ENCODE data around the gene SRGAP3.
A peak's percentile ranks its signal among the peaks of the same experiment; 100 is the strongest.

Gene SRGAP3

DNA sequence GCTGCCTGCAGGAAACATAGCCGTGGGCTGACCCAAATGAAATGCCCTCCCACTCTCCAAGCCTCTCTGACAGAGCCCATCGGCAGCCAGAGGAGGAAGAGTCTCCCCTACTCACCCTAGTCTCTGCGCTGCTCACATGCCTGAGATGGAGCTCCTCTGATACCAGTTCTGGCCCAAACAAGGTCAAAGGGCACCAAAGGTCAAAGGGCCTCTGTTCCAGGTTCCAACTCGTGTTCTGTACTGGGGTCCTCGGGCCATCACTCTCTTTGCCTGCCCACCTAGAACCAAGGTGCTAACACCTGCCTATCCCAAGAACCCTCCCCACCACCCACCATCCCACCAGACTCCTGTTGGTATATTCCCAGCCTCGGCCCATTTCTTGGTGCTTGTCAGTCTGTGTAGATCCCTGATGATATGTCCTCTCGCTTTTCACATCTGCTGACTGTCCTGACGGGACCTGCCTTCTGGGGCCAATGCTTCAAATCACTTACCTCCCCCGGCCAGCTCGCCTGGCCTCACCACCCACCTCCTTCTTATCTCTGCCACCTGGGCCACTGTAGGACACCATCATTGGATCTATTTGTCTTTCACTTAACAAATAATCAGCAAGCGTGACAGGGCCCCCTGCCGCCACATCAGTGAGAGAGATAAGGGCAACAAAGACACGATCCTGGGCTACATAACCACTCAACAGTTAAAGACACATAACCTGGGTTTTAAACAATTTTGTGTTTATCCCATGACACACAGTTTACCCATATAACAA lies 90.4 kb downstream of the SRGAP3 start:
- H4K20me1 ChIP-seq (ENCODE audit: insufficient read depth): no peaks in the 10 kb centered on the region
- TF ChIP-seq, protein P1, sequence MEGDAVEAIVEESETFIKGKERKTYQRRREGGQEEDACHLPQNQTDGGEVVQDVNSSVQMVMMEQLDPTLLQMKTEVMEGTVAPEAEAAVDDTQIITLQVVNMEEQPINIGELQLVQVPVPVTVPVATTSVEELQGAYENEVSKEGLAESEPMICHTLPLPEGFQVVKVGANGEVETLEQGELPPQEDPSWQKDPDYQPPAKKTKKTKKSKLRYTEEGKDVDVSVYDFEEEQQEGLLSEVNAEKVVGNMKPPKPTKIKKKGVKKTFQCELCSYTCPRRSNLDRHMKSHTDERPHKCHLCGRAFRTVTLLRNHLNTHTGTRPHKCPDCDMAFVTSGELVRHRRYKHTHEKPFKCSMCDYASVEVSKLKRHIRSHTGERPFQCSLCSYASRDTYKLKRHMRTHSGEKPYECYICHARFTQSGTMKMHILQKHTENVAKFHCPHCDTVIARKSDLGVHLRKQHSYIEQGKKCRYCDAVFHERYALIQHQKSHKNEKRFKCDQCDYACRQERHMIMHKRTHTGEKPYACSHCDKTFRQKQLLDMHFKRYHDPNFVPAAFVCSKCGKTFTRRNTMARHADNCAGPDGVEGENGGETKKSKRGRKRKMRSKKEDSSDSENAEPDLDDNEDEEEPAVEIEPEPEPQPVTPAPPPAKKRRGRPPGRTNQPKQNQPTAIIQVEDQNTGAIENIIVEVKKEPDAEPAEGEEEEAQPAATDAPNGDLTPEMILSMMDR (conservative IDR thresholded peaks at IDR 0.05; ENCODE audit: low read depth, low read length): no peak

GRCh38 chr3:9157651-9158362 lies 91.6 kb downstream of the SRGAP3 start:
- no peaks in the 10 kb centered on the region for H3K79me2 ChIP-seq (ENCODE audit: insufficient read depth, low read depth)

More for the DNA sequence above, 90.4 kb downstream of the SRGAP3 start:
- H3K4me2 ChIP-seq: no peak overlapping the region
- H3K9ac ChIP-seq: no peak overlapping the region
- no peaks in the 10 kb centered on the region for H3K27me3 ChIP-seq (ENCODE audit: insufficient read depth, low read depth)
- no peak overlapping the region for H3K27ac ChIP-seq
- no peaks in the 10 kb centered on the region for H3K79me2 ChIP-seq (ENCODE audit: insufficient read depth, low read depth)
- H2AFZ ChIP-seq (ENCODE audit: low read depth): no peak overlapping the region
- H3K4me1 ChIP-seq (ENCODE audit: low read depth, poor library complexity, severe bottlenecking): no peaks in the 10 kb centered on the region
- no peaks in the 10 kb centered on the region for H3K36me3 ChIP-seq (ENCODE audit: insufficient read depth)
- no peak overlapping the region for H3K4me3 ChIP-seq (IDR thresholded peaks at IDR 0.05; ENCODE audit: insufficient read depth, low read depth, low read length)

DNA sequence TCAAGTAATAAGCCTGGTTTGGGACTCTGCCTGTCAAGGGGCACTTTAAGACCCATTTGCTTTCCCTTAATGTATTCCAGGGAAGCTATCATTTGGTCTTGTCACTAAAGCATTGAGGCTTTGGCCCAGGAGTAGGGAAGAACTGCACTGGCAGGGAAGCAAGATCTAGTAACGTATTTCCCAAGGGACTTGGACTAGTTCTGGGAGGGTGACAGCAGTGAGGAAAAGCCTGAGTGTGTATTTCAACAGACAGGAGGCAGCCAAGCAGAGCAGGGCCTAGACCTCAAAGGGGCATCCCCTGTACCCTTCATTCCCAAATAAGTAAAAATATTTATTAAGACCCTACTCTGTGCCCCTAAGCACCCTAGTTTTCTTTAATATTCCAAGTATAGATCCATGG lies 92.8 kb downstream of the SRGAP3 start:
- Histone ChIP-seq H3K36me3 (ENCODE audit: insufficient read depth) (no peaks in the 10 kb centered on the region), H3K4me2 (no peak overlapping the region)

More at GRCh38 chr3:9157651-9158362, 91.6 kb downstream of the SRGAP3 start:
- Histone ChIP-seq H3K9ac (no peak overlapping the region), H3K4me1 (ENCODE audit: low read depth, poor library complexity, severe bottlenecking) (no peaks in the 10 kb centered on the region), H3K27me3 (ENCODE audit: insufficient read depth, low read depth) (no peaks in the 10 kb centered on the region), H3K36me3 (ENCODE audit: insufficient read depth) (no peaks in the 10 kb centered on the region), H3K4me3 (IDR thresholded peaks at IDR 0.05; ENCODE audit: insufficient read depth, low read depth, low read length) (no peak overlapping the region), H2AFZ (ENCODE audit: low read depth) (peak overlapping the region; percentile 6; the same call in 1 of the 2 replicates), H3K4me2 (no peak overlapping the region), H4K20me1 (ENCODE audit: insufficient read depth) (no peaks in the 10 kb centered on the region), H3K27ac (no peak overlapping the region)
- TF ChIP-seq, protein P1 (conservative IDR thresholded peaks at IDR 0.05; ENCODE audit: low read depth, low read length): no peak

DNA sequence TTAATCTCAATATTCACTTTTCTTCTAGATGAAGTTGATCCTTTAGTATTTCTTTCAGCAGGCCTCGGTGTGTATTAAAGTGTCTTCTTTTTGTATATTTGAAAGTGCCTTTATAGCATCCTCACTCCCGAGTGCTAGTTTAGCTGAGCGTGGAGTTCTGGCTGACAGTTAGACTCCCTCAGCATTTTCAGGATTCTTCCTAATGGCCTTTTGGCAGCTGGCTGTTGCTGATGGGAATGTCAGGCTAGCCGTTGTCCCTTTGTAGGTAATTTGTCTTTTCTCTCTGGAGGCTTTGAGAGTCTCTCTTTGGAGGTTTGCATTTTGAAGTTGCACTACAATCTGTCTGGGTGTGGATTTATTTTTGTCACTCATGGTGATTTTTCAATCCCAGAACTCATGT lies 94.4 kb downstream of the SRGAP3 start:
- no peaks in the 10 kb centered on the region for H3K36me3 ChIP-seq (ENCODE audit: insufficient read depth)
- H3K4me1 ChIP-seq (ENCODE audit: low read depth, poor library complexity, severe bottlenecking): no peaks in the 10 kb centered on the region
- no peak overlapping the region for H3K9ac ChIP-seq
- H3K27ac ChIP-seq: no peak overlapping the region
- TF ChIP-seq, protein P1 (conservative IDR thresholded peaks at IDR 0.05; ENCODE audit: low read depth, low read length): no peak
- no peak overlapping the region for H2AFZ ChIP-seq (ENCODE audit: low read depth)
- no peaks in the 10 kb centered on the region for H3K27me3 ChIP-seq (ENCODE audit: insufficient read depth, low read depth)
- H4K20me1 ChIP-seq (ENCODE audit: insufficient read depth): no peaks in the 10 kb centered on the region
- no peaks in the 10 kb centered on the region for H3K79me2 ChIP-seq (ENCODE audit: insufficient read depth, low read depth)
- no peak overlapping the region for H3K4me2 ChIP-seq
- H3K4me3 ChIP-seq (IDR thresholded peaks at IDR 0.05; ENCODE audit: insufficient read depth, low read depth, low read length): no peak overlapping the region

More for the DNA sequence above, 92.8 kb downstream of the SRGAP3 start:
- TF ChIP-seq, protein P1 (conservative IDR thresholded peaks at IDR 0.05; ENCODE audit: low read depth, low read length): no peak
- Histone ChIP-seq H3K27ac (no peak overlapping the region), H4K20me1 (ENCODE audit: insufficient read depth) (no peaks in the 10 kb centered on the region), H3K4me1 (ENCODE audit: low read depth, poor library complexity, severe bottlenecking) (no peaks in the 10 kb centered on the region), H2AFZ (ENCODE audit: low read depth) (no peak overlapping the region), H3K4me3 (IDR thresholded peaks at IDR 0.05; ENCODE audit: insufficient read depth, low read depth, low read length) (no peak overlapping the region), H3K9ac (no peak overlapping the region), H3K79me2 (ENCODE audit: insufficient read depth, low read depth) (no peaks in the 10 kb centered on the region), H3K27me3 (ENCODE audit: insufficient read depth, low read depth) (no peaks in the 10 kb centered on the region)

Measured in KMS-11 (cell line).